ENCODE data around the gene NRIP1.
A peak's percentile ranks its signal among the peaks of the same experiment; 100 is the strongest.

Gene NRIP1

GRCh38 chr21:15000081-15000480 lies 64.7 kb downstream of the NRIP1 start:
- Histone ChIP-seq H4K91ac (ENCODE audit: low read depth, low read length) (no peak overlapping the region), H3K14ac (ENCODE audit: low read length) (no peak overlapping the region), H2AK5ac (ENCODE audit: low read length) (no peak overlapping the region), H2BK5ac (ENCODE audit: low read depth, low read length, poor library complexity) (no peak overlapping the region), H4K12ac (ENCODE audit: low read depth, low read length) (no peak overlapping the region), H3K4me1 (ENCODE audit: control insufficient read depth in 1 of 2, insufficient read depth in 2 of 2, low read length in 2 of 2) (peaks cover 0 to 7% of the 10 kb centered on the region in 2 experiments), H3K79me1 (ENCODE audit: low read length) (peaks cover 3% of the 10 kb centered on the region), H3K36me3 (ENCODE audit: control insufficient read depth in 1 of 2, insufficient read depth in 2 of 2, low read length in 2 of 2) (peaks cover 0 to 2% of the 10 kb centered on the region in 2 experiments), H3K27me3 (ENCODE audit: insufficient read depth, low read length) (no peaks in the 10 kb centered on the region), H3K18ac (ENCODE audit: low read length) (no peak overlapping the region), H2AFZ (ENCODE audit: insufficient read depth, low read length, poor library complexity) (no peak overlapping the region), H3K4me3 (ENCODE audit: low read depth, low read length) (no peak overlapping the region), H2BK12ac (ENCODE audit: low read length) (no peak overlapping the region), H4K8ac (ENCODE audit: low read depth, low read length) (no peak overlapping the region), H3K4ac (ENCODE audit: low read depth, low read length) (no peak overlapping the region), H3K9ac (ENCODE audit: low read length) (no peak overlapping the region), H2BK120ac (ENCODE audit: insufficient read depth, low read length, poor library complexity) (no peak overlapping the region), H3K27ac (ENCODE audit: low read depth, low read length) (no peak overlapping the region), H3K4me2 (ENCODE audit: low read length) (no peak overlapping the region), H3K79me2 (ENCODE audit: control insufficient read depth, insufficient read depth, low read length, poor library complexity) (peaks cover 6% of the 10 kb centered on the region), H3K23ac (ENCODE audit: low read length) (no peak overlapping the region), H3K9me3 (ENCODE audit: insufficient read depth, low read depth, low read length) (no peaks in the 10 kb centered on the region)
- no CpG with 5 or more reads among the region's 1 CpG for WGBS (ENCODE audit: extremely low coverage, insufficient coverage, insufficient read length)
- peak; percentile 10 to 43 for DNase-seq

GRCh38 chr21:14998784-14999183 lies 66.0 kb downstream of the NRIP1 start:
- H3K4me1 ChIP-seq (ENCODE audit: control insufficient read depth in 1 of 2, insufficient read depth in 2 of 2, low read length in 2 of 2) = peaks cover 0 to 7% of the 10 kb centered on the region in 2 experiments

GRCh38 chr21:14998336-14998735 lies 66.5 kb downstream of the NRIP1 start:
- WGBS (ENCODE audit: extremely low coverage, insufficient coverage, insufficient read length) = no CpG with 5 or more reads among the region's 3 CpGs

More at GRCh38 chr21:14998784-14999183, 66.0 kb downstream of the NRIP1 start:
- Histone ChIP-seq H3K27me3 (ENCODE audit: insufficient read depth, low read length) (no peaks in the 10 kb centered on the region), H3K27ac (ENCODE audit: low read depth, low read length) (no peak overlapping the region), H3K4ac (ENCODE audit: low read depth, low read length) (peak overlapping the region; percentile 64), H3K79me1 (ENCODE audit: low read length) (peaks cover 3% of the 10 kb centered on the region), H2AFZ (ENCODE audit: insufficient read depth, low read length, poor library complexity) (no peak overlapping the region), H2BK12ac (ENCODE audit: low read length) (no peak overlapping the region), H3K79me2 (ENCODE audit: control insufficient read depth, insufficient read depth, low read length, poor library complexity) (peaks cover 6% of the 10 kb centered on the region), H3K4me2 (ENCODE audit: low read length) (no peak overlapping the region), H2BK120ac (ENCODE audit: insufficient read depth, low read length, poor library complexity) (no peak overlapping the region), H3K9me3 (ENCODE audit: insufficient read depth, low read depth, low read length) (no peaks in the 10 kb centered on the region), H4K8ac (ENCODE audit: low read depth, low read length) (no peak overlapping the region), H3K36me3 (ENCODE audit: control insufficient read depth in 1 of 2, insufficient read depth in 2 of 2, low read length in 2 of 2) (peaks cover 0 to 2% of the 10 kb centered on the region in 2 experiments), H4K12ac (ENCODE audit: low read depth, low read length) (no peak overlapping the region), H3K23ac (ENCODE audit: low read length) (no peak overlapping the region), H2AK5ac (ENCODE audit: low read length) (no peak overlapping the region), H3K9ac (ENCODE audit: low read length) (no peak overlapping the region), H3K4me3 (ENCODE audit: low read depth, low read length) (no peak overlapping the region), H4K91ac (ENCODE audit: low read depth, low read length) (no peak overlapping the region), H3K14ac (ENCODE audit: low read length) (no peak overlapping the region), H3K18ac (ENCODE audit: low read length) (no peak overlapping the region), H2BK5ac (ENCODE audit: low read depth, low read length, poor library complexity) (no peak overlapping the region)
- WGBS (ENCODE audit: extremely low coverage, insufficient coverage, insufficient read length) = no CpG with 5 or more reads among the region's 4 CpGs
- no peak for DNase-seq

GRCh38 chr21:14995695-14996490 lies 68.9 kb downstream of the NRIP1 start:
- peaks cover 0 to 9% of the 10 kb centered on the region in 2 experiments for H3K4me1 ChIP-seq (ENCODE audit: control insufficient read depth in 1 of 2, insufficient read depth in 2 of 2, low read length in 2 of 2)
- WGBS (ENCODE audit: extremely low coverage, insufficient coverage, insufficient read length) = no CpG with 5 or more reads among the region's 9 CpGs

More at GRCh38 chr21:14998336-14998735, 66.5 kb downstream of the NRIP1 start:
- Histone ChIP-seq H2AFZ (ENCODE audit: insufficient read depth, low read length, poor library complexity) (no peak overlapping the region), H4K91ac (ENCODE audit: low read depth, low read length) (no peak overlapping the region), H3K4me3 (ENCODE audit: low read depth, low read length) (no peak overlapping the region), H3K4me1 (ENCODE audit: control insufficient read depth in 1 of 2, insufficient read depth in 2 of 2, low read length in 2 of 2) (peaks cover 0 to 5% of the 10 kb centered on the region in 2 experiments), H3K9me3 (ENCODE audit: insufficient read depth, low read depth, low read length) (no peaks in the 10 kb centered on the region), H2AK5ac (ENCODE audit: low read length) (no peak overlapping the region), H2BK12ac (ENCODE audit: low read length) (no peak overlapping the region), H2BK120ac (ENCODE audit: insufficient read depth, low read length, poor library complexity) (no peak overlapping the region), H2BK5ac (ENCODE audit: low read depth, low read length, poor library complexity) (no peak overlapping the region), H3K23ac (ENCODE audit: low read length) (no peak overlapping the region), H4K12ac (ENCODE audit: low read depth, low read length) (no peak overlapping the region), H3K4ac (ENCODE audit: low read depth, low read length) (peak overlapping the region; percentile 2), H3K9ac (ENCODE audit: low read length) (no peak overlapping the region), H3K79me2 (ENCODE audit: control insufficient read depth, insufficient read depth, low read length, poor library complexity) (peaks cover 2% of the 10 kb centered on the region), H3K4me2 (ENCODE audit: low read length) (no peak overlapping the region), H4K8ac (ENCODE audit: low read depth, low read length) (no peak overlapping the region), H3K14ac (ENCODE audit: low read length) (no peak overlapping the region), H3K36me3 (ENCODE audit: control insufficient read depth in 1 of 2, insufficient read depth in 2 of 2, low read length in 2 of 2) (no peaks in the 10 kb centered on the region), H3K27ac (ENCODE audit: low read depth, low read length) (no peak overlapping the region), H3K79me1 (ENCODE audit: low read length) (peaks cover 3% of the 10 kb centered on the region), H3K18ac (ENCODE audit: low read length) (no peak overlapping the region), H3K27me3 (ENCODE audit: insufficient read depth, low read length) (no peaks in the 10 kb centered on the region)
- DNase-seq = no peak

More at GRCh38 chr21:14995695-14996490, 68.9 kb downstream of the NRIP1 start:
- Histone ChIP-seq H2BK5ac (ENCODE audit: low read depth, low read length, poor library complexity) (no peak overlapping the region), H4K91ac (ENCODE audit: low read depth, low read length) (no peak overlapping the region), H3K79me1 (ENCODE audit: low read length) (peaks cover 3% of the 10 kb centered on the region), H3K4me2 (ENCODE audit: low read length) (no peak overlapping the region), H3K9me3 (ENCODE audit: insufficient read depth, low read depth, low read length) (no peaks in the 10 kb centered on the region), H2BK12ac (ENCODE audit: low read length) (no peak overlapping the region), H2BK120ac (ENCODE audit: insufficient read depth, low read length, poor library complexity) (no peak overlapping the region), H3K27ac (ENCODE audit: low read depth, low read length) (no peak overlapping the region), H3K4ac (ENCODE audit: low read depth, low read length) (peak overlapping the region; percentile 1), H3K79me2 (ENCODE audit: control insufficient read depth, insufficient read depth, low read length, poor library complexity) (no peaks in the 10 kb centered on the region), H3K36me3 (ENCODE audit: control insufficient read depth in 1 of 2, insufficient read depth in 2 of 2, low read length in 2 of 2) (no peaks in the 10 kb centered on the region), H3K23ac (ENCODE audit: low read length) (peak overlapping the region; percentile 74), H3K9ac (ENCODE audit: low read length) (no peak overlapping the region), H3K18ac (ENCODE audit: low read length) (peak overlapping the region; percentile 61), H2AFZ (ENCODE audit: insufficient read depth, low read length, poor library complexity) (no peak overlapping the region), H3K27me3 (ENCODE audit: insufficient read depth, low read length) (no peaks in the 10 kb centered on the region), H2AK5ac (ENCODE audit: low read length) (no peak overlapping the region), H3K4me3 (ENCODE audit: low read depth, low read length) (no peak overlapping the region), H4K8ac (ENCODE audit: low read depth, low read length) (no peak overlapping the region), H4K12ac (ENCODE audit: low read depth, low read length) (no peak overlapping the region), H3K14ac (ENCODE audit: low read length) (no peak overlapping the region)
- peak in 1 of 2 donors; percentile 36 for DNase-seq

Measured in trophoblast cell (in vitro differentiated cells and primary cell).